Measurements from ENCODE around the gene CCDC88C. TPM values are rescaled to one million over a fixed set of nuclear protein-coding genes. Genes with fewer than 3 reads are reported as not detected.

CCDC88C gene
- total RNA-seq, 1 experiment from 2014 or later = 64.8 TPM

GRCh38 chr14:91358654-91359220 is 58.9 kb downstream of the CCDC88C start:
- Mint-ChIP-seq H3K9me3 (no peaks in the 10 kb centered on the region), H3K27me3 (ENCODE audit: low read depth) (no peaks in the 10 kb centered on the region), H3K36me3 (peaks cover 13% of the 10 kb centered on the region), H3K4me3 (no peak overlapping the region), H3K27ac (peak overlapping the region; percentile 83), H3K4me1 (peaks cover 32% of the 10 kb centered on the region)
- ChIA-PET POLR2A (no interaction called here), CTCF (interaction anchor here (0.6 to 0.8 kb wide), 2 partner anchors 33 to 196 kb away, joined by 3 to 4 read pairs; no protein-coding TSS in a partner anchor)
- DNase-seq (ENCODE audit: low spot score) (no peak), ATAC-seq (no peak)
- TF ChIP-seq FOXJ3 (CRISPR knock-in tag; IDR thresholded peaks at IDR 0.05; ENCODE audit: borderline replicate concordance) (no peak), ZNF281 (CRISPR knock-in tag; IDR thresholded peaks at IDR 0.05) (no peak), JAZF1 (CRISPR knock-in tag; IDR thresholded peaks at IDR 0.05) (no peak), ZNF317 (CRISPR knock-in tag; IDR thresholded peaks at IDR 0.05; ENCODE audit: borderline replicate concordance, low read depth) (no peak), TP53 (CRISPR knock-in tag; IDR thresholded peaks at IDR 0.05) (no peak), NR2C2 (CRISPR knock-in tag; IDR thresholded peaks at IDR 0.05) (no peak), NFE2L1 (CRISPR knock-in tag; IDR thresholded peaks at IDR 0.05) (no peak), ZNF219 (CRISPR knock-in tag; IDR thresholded peaks at IDR 0.05; ENCODE audit: borderline replicate concordance) (no peak)

GRCh38 chr14:91358025-91358319 is 59.6 kb downstream of the CCDC88C start:
- Mint-ChIP-seq H3K27me3 (ENCODE audit: low read depth) (no peaks in the 10 kb centered on the region), H3K4me1 (peaks cover 34% of the 10 kb centered on the region), H3K9me3 (no peaks in the 10 kb centered on the region), H3K36me3 (peaks cover 13% of the 10 kb centered on the region), H3K4me3 (no peak overlapping the region), H3K27ac (no peak overlapping the region)
- TF ChIP-seq EMX1 (CRISPR knock-in tag; IDR thresholded peaks at IDR 0.05) = no peak
- no peak for TF ChIP-seq E2F1 (CRISPR knock-in tag; IDR thresholded peaks at IDR 0.05)
- no peak for TF ChIP-seq NFYB (CRISPR knock-in tag; conservative IDR thresholded peaks at IDR 0.05; ENCODE audit: low read depth)
- TF ChIP-seq CBFB (CRISPR knock-in tag; IDR thresholded peaks at IDR 0.05; ENCODE audit: low read depth) = no peak
- TF ChIP-seq CTCF (IDR thresholded peaks at IDR 0.05) = no peak
- TF ChIP-seq NR1H2 (CRISPR knock-in tag; IDR thresholded peaks at IDR 0.05) = no peak
- TF ChIP-seq ATF1 (CRISPR knock-in tag; IDR thresholded peaks at IDR 0.05) = no peak
- no peak for TF ChIP-seq ZNF219 (CRISPR knock-in tag; IDR thresholded peaks at IDR 0.05; ENCODE audit: borderline replicate concordance)
- no peak for TF ChIP-seq AFF4 (CRISPR knock-in tag; IDR thresholded peaks at IDR 0.05; ENCODE audit: borderline replicate concordance)
- no peak for TF ChIP-seq IRF1 (CRISPR knock-in tag; IDR thresholded peaks at IDR 0.05)
- TF ChIP-seq USF1 (CRISPR knock-in tag; IDR thresholded peaks at IDR 0.05) = no peak
- no peak for TF ChIP-seq PRRX2 (CRISPR knock-in tag; IDR thresholded peaks at IDR 0.05)
- TF ChIP-seq JUN (CRISPR knock-in tag; IDR thresholded peaks at IDR 0.05) = no peak
- no peak for TF ChIP-seq FOXP4 (CRISPR knock-in tag; IDR thresholded peaks at IDR 0.05)
- no peak for TF ChIP-seq ZNF121 (CRISPR knock-in tag; IDR thresholded peaks at IDR 0.05)
- TF ChIP-seq GTF2I (CRISPR knock-in tag; conservative IDR thresholded peaks at IDR 0.05) = no peak
- no peak for TF ChIP-seq TEAD1 (CRISPR knock-in tag; IDR thresholded peaks at IDR 0.05)
- ATAC-seq (no peak), DNase-seq (ENCODE audit: low spot score) (no peak)
- POLR2A ChIA-PET = no interaction called here
- CTCF ChIA-PET = interaction anchor here (0.6 to 3.8 kb wide), 5 partner anchors 18 to 195 kb away, joined by 3 to 30 read pairs (median 4); no protein-coding TSS in a partner anchor
